SK-N-SH treated with all-trans-retinoic acid at 6 μM for 48 hours (cell line): ENCODE results near the gene FLYWCH2.
"Not testable (repeated sequence)": the region's sequence is repeated elsewhere in the genome, so short reads cannot be mapped to it uniquely, and the experiment has no call there.

Source experiments
- ATAC-seq: fragments of 200-7000 bp; cut with Tn5 transposase; 3 replicates; pipeline ENCODE4 v1.9.1; 2020; ENCODE audit warnings: mild to moderate bottlenecking, moderate library complexity
- ARNTL ChIP-seq: fragments of 450-650 bp; formaldehyde crosslinking; IDR thresholded peaks from 2 replicates; pipeline ENCODE4 v1.5.0; 2020; ENCODE audit warnings: low read depth, mild to moderate bottlenecking, moderate library complexity, borderline replicate concordance
- BACH2 ChIP-seq: fragments of 250-450 bp; sonication (Bioruptor Pico); IDR thresholded peaks from 2 replicates; pipeline ENCODE4 v1.9.0; 2021; ENCODE audit warnings: mild to moderate bottlenecking, borderline replicate concordance
- CSDC2 ChIP-seq: fragments of 250-450 bp; sonication (Bioruptor Pico); IDR thresholded peaks from 2 replicates; pipeline ENCODE4 v1.5.0; 2020; ENCODE audit warnings: mild to moderate bottlenecking, moderate library complexity
- ESRRG ChIP-seq: fragments of 250-450 bp; sonication (Bioruptor Pico); IDR thresholded peaks from 2 replicates; pipeline ENCODE4 v1.6.1; 2021; ENCODE audit warnings: mild to moderate bottlenecking
- GLIS3 ChIP-seq: fragments of 250-450 bp; sonication (Bioruptor Pico); IDR thresholded peaks from 2 replicates; pipeline ENCODE4 v1.5.0; 2020; ENCODE audit warnings: mild to moderate bottlenecking, moderate library complexity
- OSR1 ChIP-seq: fragments of 250-450 bp; sonication (Bioruptor Pico); IDR thresholded peaks from 2 replicates; pipeline ENCODE4 v1.8.0; 2022; ENCODE audit warnings: moderate library complexity, mild to moderate bottlenecking, inconsistent platforms
- PPARA ChIP-seq: fragments of 250-450 bp; sonication (Bioruptor Pico); IDR thresholded peaks from 2 replicates; pipeline ENCODE4 v1.5.0; 2020; ENCODE audit warnings: mild to moderate bottlenecking, borderline replicate concordance
- RARB ChIP-seq: fragments of 250-450 bp; sonication (Bioruptor Pico); IDR thresholded peaks from 2 replicates; pipeline ENCODE4 v1.8.0; 2021; ENCODE audit warnings: mild to moderate bottlenecking, moderate library complexity
- TCF4 ChIP-seq: fragments of 250-450 bp; sonication (Bioruptor Pico); IDR thresholded peaks from 2 replicates; pipeline ENCODE4 v1.8.0; 2021; ENCODE audit warnings: mild to moderate bottlenecking, moderate library complexity, borderline replicate concordance
- TOX ChIP-seq: fragments of 250-450 bp; sonication (Bioruptor Pico); IDR thresholded peaks from 2 replicates; pipeline ENCODE4 v1.8.0; 2021; ENCODE audit warnings: mild to moderate bottlenecking, moderate library complexity, borderline replicate concordance
- ZC3H10 ChIP-seq: fragments of 250-450 bp; sonication (Bioruptor Pico); IDR thresholded peaks from 2 replicates; pipeline ENCODE4 v1.5.1; 2021; ENCODE audit warnings: mild to moderate bottlenecking, moderate library complexity
- ZFP3 ChIP-seq: fragments of 250-450 bp; sonication (Bioruptor Pico); IDR thresholded peaks from 2 replicates; pipeline ENCODE4 v1.5.0; 2020; ENCODE audit warnings: mild to moderate bottlenecking, moderate library complexity
- ZFP30 ChIP-seq: fragments of 450-650 bp; formaldehyde crosslinking; IDR thresholded peaks from 2 replicates; pipeline ENCODE4 v1.5.0; 2022; ENCODE audit warnings: mild to moderate bottlenecking, moderate library complexity
- ZNF565 ChIP-seq: fragments of 450-650 bp; formaldehyde crosslinking; conservative IDR thresholded peaks from 2 replicates; pipeline ENCODE4 v1.5.0; 2020; ENCODE audit warnings: low read depth, mild to moderate bottlenecking, moderate library complexity
- ZNF70 ChIP-seq: fragments of 450-650 bp; formaldehyde crosslinking; IDR thresholded peaks from 2 replicates; pipeline ENCODE4 v1.5.0; 2020; ENCODE audit warnings: mild to moderate bottlenecking, moderate library complexity
- ZNF8 ChIP-seq: fragments of 450-650 bp; formaldehyde crosslinking; IDR thresholded peaks from 2 replicates; pipeline ENCODE4 v1.5.0; 2020; ENCODE audit warnings: mild to moderate bottlenecking, moderate library complexity
- TF ChIP-seq, protein P1 (sequence below): fragments of 250-450 bp; sonication (Bioruptor Pico); IDR thresholded peaks from 2 replicates; pipeline ENCODE4 v1.5.1; 2021; ENCODE audit warnings: mild to moderate bottlenecking, moderate library complexity
- TF ChIP-seq, protein P2 (sequence below): fragments of 250-450 bp; sonication (Bioruptor Pico); IDR thresholded peaks from 2 replicates; pipeline ENCODE4 v1.8.0; 2021; ENCODE audit warnings: low read depth, mild to moderate bottlenecking, moderate library complexity, borderline replicate concordance
- TF ChIP-seq, protein P3 (sequence below): fragments of 250-450 bp; sonication (Bioruptor Pico); IDR thresholded peaks from 2 replicates; pipeline ENCODE4 v1.8.0; 2020; ENCODE audit warnings: mild to moderate bottlenecking, moderate library complexity, borderline replicate concordance
- TF ChIP-seq, protein P4 (sequence below): fragments of 250-450 bp; sonication (Bioruptor Pico); IDR thresholded peaks from 2 replicates; pipeline ENCODE4 v1.5.1; 2020; ENCODE audit warnings: low read depth, mild to moderate bottlenecking, moderate library complexity
- TF ChIP-seq, protein P5 (sequence below): fragments of 250-450 bp; sonication (Bioruptor Pico); IDR thresholded peaks from 2 replicates; pipeline ENCODE4 v1.5.0; 2020; ENCODE audit warnings: mild to moderate bottlenecking, moderate library complexity

FLYWCH2 gene

DNA sequence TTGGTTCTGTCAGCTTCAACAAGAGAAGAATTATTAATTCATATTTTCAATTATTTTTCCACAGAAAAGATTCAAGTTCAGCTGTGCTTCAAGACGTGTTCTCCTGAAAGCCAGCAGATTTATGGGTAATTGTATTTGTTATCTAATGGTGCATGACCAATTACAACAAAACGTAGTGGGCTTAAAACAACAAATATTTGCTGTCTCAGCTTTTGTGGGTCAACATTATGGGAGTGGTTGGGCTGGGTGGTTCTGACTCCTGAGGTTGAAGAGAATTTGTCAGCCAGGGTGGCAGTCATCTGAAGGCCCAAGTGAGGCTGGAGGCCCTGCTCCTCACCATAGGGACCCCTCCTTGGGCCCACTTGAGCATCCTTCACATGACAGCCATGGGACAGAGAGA is 57.0 kb downstream of the FLYWCH2 start:
- TF ChIP-seq, protein P1, sequence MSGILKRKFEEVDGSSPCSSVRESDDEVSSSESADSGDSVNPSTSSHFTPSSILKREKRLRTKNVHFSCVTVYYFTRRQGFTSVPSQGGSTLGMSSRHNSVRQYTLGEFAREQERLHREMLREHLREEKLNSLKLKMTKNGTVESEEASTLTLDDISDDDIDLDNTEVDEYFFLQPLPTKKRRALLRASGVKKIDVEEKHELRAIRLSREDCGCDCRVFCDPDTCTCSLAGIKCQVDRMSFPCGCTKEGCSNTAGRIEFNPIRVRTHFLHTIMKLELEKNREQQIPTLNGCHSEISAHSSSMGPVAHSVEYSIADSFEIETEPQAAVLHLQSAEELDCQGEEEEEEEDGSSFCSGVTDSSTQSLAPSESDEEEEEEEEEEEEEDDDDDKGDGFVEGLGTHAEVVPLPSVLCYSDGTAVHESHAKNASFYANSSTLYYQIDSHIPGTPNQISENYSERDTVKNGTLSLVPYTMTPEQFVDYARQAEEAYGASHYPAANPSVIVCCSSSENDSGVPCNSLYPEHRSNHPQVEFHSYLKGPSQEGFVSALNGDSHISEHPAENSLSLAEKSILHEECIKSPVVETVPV (CRISPR knock-in tag): no peak
- TF ChIP-seq, protein P2, sequence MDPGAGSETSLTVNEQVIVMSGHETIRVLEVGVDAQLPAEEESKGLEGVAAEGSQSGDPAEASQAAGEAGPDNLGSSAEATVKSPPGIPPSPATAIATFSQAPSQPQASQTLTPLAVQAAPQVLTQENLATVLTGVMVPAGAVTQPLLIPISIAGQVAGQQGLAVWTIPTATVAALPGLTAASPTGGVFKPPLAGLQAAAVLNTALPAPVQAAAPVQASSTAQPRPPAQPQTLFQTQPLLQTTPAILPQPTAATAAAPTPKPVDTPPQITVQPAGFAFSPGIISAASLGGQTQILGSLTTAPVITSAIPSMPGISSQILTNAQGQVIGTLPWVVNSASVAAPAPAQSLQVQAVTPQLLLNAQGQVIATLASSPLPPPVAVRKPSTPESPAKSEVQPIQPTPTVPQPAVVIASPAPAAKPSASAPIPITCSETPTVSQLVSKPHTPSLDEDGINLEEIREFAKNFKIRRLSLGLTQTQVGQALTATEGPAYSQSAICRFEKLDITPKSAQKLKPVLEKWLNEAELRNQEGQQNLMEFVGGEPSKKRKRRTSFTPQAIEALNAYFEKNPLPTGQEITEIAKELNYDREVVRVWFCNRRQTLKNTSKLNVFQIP (CRISPR knock-in tag): no peak
- TF ChIP-seq TOX (CRISPR knock-in tag): no peak
- no peak for TF ChIP-seq CSDC2
- no peak for TF ChIP-seq OSR1 (CRISPR knock-in tag)
- TF ChIP-seq, all 23 proteins: peak for 0
- ATAC-seq: no peak

DNA sequence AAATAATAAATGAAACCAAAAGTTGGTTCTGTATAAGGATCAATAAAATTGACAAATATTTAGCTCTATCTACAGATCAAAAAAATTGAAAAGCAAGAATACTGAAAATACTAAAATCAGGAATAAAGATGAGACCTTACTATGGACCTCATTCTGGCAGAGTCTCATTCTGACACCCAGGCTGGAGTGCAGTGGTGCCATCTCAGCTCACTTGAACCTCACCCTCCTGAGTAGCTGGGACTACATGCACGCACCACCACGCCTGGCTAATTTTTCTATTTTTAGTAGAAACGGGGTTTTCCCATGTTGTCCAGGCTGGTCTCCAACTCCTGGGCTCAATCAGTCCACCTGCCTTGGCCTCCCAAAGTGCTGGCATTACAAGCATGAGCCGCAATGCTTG is 59.0 kb downstream of the FLYWCH2 start:
- ATAC-seq: no peak

DNA sequence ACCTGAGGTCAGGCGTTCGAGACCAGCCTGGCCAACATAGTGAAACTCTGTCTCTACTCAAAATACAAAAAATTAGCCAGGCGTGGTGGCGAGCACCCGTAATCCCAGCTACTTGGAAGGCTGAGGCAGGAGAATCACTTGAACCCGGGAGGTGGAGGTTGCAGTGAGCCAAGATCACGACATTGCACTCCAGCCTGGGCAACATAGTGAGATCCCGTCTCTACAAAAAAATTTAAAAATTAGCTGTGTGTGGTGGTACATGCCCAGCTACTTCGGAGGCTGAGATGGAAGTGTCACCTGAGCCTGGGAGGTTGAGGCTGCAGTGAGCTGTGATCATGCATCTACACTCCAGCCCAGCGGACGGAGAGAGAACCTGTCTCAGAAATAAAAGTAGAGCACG is 60.7 kb downstream of the FLYWCH2 start:
- not testable (repeated sequence) for ATAC-seq

More for the DNA sequence above, 59.0 kb downstream of the FLYWCH2 start:
- no peak for TF ChIP-seq ZC3H10 (CRISPR knock-in tag)
- TF ChIP-seq ZFP30: no peak
- TF ChIP-seq TOX (CRISPR knock-in tag): no peak
- TF ChIP-seq, protein P3, sequence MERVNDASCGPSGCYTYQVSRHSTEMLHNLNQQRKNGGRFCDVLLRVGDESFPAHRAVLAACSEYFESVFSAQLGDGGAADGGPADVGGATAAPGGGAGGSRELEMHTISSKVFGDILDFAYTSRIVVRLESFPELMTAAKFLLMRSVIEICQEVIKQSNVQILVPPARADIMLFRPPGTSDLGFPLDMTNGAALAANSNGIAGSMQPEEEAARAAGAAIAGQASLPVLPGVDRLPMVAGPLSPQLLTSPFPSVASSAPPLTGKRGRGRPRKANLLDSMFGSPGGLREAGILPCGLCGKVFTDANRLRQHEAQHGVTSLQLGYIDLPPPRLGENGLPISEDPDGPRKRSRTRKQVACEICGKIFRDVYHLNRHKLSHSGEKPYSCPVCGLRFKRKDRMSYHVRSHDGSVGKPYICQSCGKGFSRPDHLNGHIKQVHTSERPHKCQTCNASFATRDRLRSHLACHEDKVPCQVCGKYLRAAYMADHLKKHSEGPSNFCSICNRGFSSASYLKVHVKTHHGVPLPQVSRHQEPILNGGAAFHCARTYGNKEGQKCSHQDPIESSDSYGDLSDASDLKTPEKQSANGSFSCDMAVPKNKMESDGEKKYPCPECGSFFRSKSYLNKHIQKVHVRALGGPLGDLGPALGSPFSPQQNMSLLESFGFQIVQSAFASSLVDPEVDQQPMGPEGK (CRISPR knock-in tag): no peak
- no peak for TF ChIP-seq ZNF565 (CRISPR knock-in tag)
- no peak for TF ChIP-seq TCF4 (CRISPR knock-in tag)
- TF ChIP-seq ZNF70 (CRISPR knock-in tag): no peak
- no peak for TF ChIP-seq PPARA (CRISPR knock-in tag)
- TF ChIP-seq RARB (CRISPR knock-in tag): no peak
- no peak for TF ChIP-seq ESRRG (CRISPR knock-in tag)
- TF ChIP-seq, protein P1 (CRISPR knock-in tag): no peak
- TF ChIP-seq ZNF8 (CRISPR knock-in tag): no peak
- TF ChIP-seq ZFP3: no peak
- TF ChIP-seq, protein P4, sequence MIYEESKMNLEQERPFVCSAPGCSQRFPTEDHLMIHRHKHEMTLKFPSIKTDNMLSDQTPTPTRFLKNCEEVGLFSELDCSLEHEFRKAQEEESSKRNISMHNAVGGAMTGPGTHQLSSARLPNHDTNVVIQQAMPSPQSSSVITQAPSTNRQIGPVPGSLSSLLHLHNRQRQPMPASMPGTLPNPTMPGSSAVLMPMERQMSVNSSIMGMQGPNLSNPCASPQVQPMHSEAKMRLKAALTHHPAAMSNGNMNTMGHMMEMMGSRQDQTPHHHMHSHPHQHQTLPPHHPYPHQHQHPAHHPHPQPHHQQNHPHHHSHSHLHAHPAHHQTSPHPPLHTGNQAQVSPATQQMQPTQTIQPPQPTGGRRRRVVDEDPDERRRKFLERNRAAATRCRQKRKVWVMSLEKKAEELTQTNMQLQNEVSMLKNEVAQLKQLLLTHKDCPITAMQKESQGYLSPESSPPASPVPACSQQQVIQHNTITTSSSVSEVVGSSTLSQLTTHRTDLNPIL (CRISPR knock-in tag): no peak
- TF ChIP-seq OSR1 (CRISPR knock-in tag): no peak
- TF ChIP-seq, protein P5, sequence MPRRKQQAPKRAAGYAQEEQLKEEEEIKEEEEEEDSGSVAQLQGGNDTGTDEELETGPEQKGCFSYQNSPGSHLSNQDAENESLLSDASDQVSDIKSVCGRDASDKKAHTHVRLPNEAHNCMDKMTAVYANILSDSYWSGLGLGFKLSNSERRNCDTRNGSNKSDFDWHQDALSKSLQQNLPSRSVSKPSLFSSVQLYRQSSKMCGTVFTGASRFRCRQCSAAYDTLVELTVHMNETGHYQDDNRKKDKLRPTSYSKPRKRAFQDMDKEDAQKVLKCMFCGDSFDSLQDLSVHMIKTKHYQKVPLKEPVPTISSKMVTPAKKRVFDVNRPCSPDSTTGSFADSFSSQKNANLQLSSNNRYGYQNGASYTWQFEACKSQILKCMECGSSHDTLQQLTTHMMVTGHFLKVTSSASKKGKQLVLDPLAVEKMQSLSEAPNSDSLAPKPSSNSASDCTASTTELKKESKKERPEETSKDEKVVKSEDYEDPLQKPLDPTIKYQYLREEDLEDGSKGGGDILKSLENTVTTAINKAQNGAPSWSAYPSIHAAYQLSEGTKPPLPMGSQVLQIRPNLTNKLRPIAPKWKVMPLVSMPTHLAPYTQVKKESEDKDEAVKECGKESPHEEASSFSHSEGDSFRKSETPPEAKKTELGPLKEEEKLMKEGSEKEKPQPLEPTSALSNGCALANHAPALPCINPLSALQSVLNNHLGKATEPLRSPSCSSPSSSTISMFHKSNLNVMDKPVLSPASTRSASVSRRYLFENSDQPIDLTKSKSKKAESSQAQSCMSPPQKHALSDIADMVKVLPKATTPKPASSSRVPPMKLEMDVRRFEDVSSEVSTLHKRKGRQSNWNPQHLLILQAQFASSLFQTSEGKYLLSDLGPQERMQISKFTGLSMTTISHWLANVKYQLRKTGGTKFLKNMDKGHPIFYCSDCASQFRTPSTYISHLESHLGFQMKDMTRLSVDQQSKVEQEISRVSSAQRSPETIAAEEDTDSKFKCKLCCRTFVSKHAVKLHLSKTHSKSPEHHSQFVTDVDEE (CRISPR knock-in tag): no peak
- no peak for TF ChIP-seq BACH2 (CRISPR knock-in tag)
- TF ChIP-seq GLIS3: no peak
- TF ChIP-seq ARNTL: no peak
